A549 (cell line): ENCODE data around the gene RCHY1. TPM values are rescaled to one million over a fixed set of nuclear protein-coding genes. Genes with fewer than 3 reads are reported as not detected.
A peak's percentile ranks its signal among the peaks of the same experiment; 100 is the strongest.
"Not testable (repeated sequence)": the region's sequence is repeated elsewhere in the genome, so short reads cannot be mapped to it uniquely, and the experiment has no call there.

Experiments used
- ATAC-seq, 2 experiments: fragments of 200-7000 bp in 1 of 2; fragments of >200 bp in 1 of 2; cut with Nextera tagmentation in 1 of 2; cut with Tn5 transposase in 1 of 2; 3 replicates each; pipeline versions ENCODE4 v1.8.0 to v1.9.1; 2018 to 2020; ENCODE audit warnings: mild to moderate bottlenecking in 1 of 2, moderate library complexity in 1 of 2
- CTCF ChIA-PET: fragments of 300-600 bp; sonication (Branson Sonifier 250); formaldehyde crosslinking; extraction: SDS; loops from one replicate; lab custom pipeline; 2021; ENCODE audit warnings: antibody characterized with exemption, inconsistent platforms; lab: Yijun Ruan, JAX
- POLR2A ChIA-PET: fragments of 350-600 bp; formaldehyde crosslinking; extraction: SDS; loops from one replicate; lab custom pipeline; 2021; ENCODE audit warnings: antibody characterized with exemption, inconsistent platforms; lab: Yijun Ruan, JAX
- DNase-seq, 2 experiments: peaks; one replicate each; pipeline versions ENCODE4 v3.0.0 to v3.0.0-alpha.2; 2011 to 2016; ENCODE audit warnings: low read depth in 1 of 2, low spot score in 1 of 2
- FAIRE-seq: peaks from 2 replicates; lab custom pipeline; 2011; peaks lifted over from hg19 to GRCh38; lab: Jason Lieb, UNC
- H3K27ac ChIP-seq, 2 experiments: fragments of >200 bp; sonication (Bioruptor Twin); formaldehyde crosslinking; 3 replicates each; pipeline ENCODE4 v1.5.1; 2016 to 2017
- H3K4me1 ChIP-seq: fragments of >200 bp; sonication (Bioruptor Twin); formaldehyde crosslinking; 3 replicates; pipeline ENCODE4 v1.6.1; 2016
- H3K4me2 ChIP-seq: fragments of >200 bp; sonication (Bioruptor Twin); formaldehyde crosslinking; 3 replicates; pipeline ENCODE4 v1.6.1; 2016
- H3K4me3 ChIP-seq: fragments of >200 bp; sonication (Bioruptor Twin); formaldehyde crosslinking; 3 replicates; pipeline ENCODE4 v1.5.1; 2016
- H3K9me3 ChIP-seq: fragments of >200 bp; sonication (Bioruptor Twin); formaldehyde crosslinking; 3 replicates; pipeline ENCODE4 v1.6.1; 2016
- BHLHE40 ChIP-seq: IDR thresholded peaks from 2 replicates; pipeline ENCODE4 v1.6.1; 2012; ENCODE audit warnings: low read depth, low read length, inconsistent platforms
- CBX2 ChIP-seq: fragments of 200-600 bp; sonication (generic); IDR thresholded peaks from 2 replicates; pipeline ENCODE4 v1.6.1; 2016; ENCODE audit warnings: low read depth, mild to moderate bottlenecking, borderline replicate concordance
- CBX8 ChIP-seq: fragments of 200-600 bp; sonication (generic); IDR thresholded peaks from 2 replicates; pipeline ENCODE4 v1.6.1; 2016
- CEBPB ChIP-seq, 2 experiments: fragments of >200 bp in 1 of 2; sonication (Bioruptor Twin) in 1 of 2; formaldehyde crosslinking in 1 of 2; IDR thresholded peaks; 2 replicates each; pipeline ENCODE4 v1.6.1; 2012 to 2016
- CHD4 ChIP-seq: fragments of 200-600 bp; sonication (generic); IDR thresholded peaks from 2 replicates; pipeline ENCODE4 v1.6.1; 2016; ENCODE audit warnings: antibody characterized with exemption, mild to moderate bottlenecking, borderline replicate concordance
- EHF ChIP-seq: fragments of 250-450 bp; sonication (Bioruptor Pico); IDR thresholded peaks from 2 replicates; pipeline ENCODE4 v1.5.0; 2020; ENCODE audit warnings: mild to moderate bottlenecking
- ELK1 ChIP-seq: fragments of 150-350 bp; IDR thresholded peaks from 2 replicates; pipeline ENCODE4 v1.6.1; 2014; ENCODE audit warnings: low read depth, mild to moderate bottlenecking, low read length
- EP300 ChIP-seq, 2 experiments: fragments of >200 bp; sonication (Bioruptor Twin); formaldehyde crosslinking; IDR thresholded peaks; 2 replicates in 1 of 2; 3 replicates in 1 of 2; pipeline ENCODE4 v1.6.1; 2016 to 2017
- ESRRA ChIP-seq: fragments of 150-350 bp; IDR thresholded peaks from 2 replicates; pipeline ENCODE4 v1.6.1; 2014; ENCODE audit warnings: mild to moderate bottlenecking, low read length, borderline replicate concordance
- GATA3 ChIP-seq: IDR thresholded peaks from 2 replicates; pipeline ENCODE4 v1.6.1; 2012; ENCODE audit warnings: borderline replicate concordance
- HDAC2 ChIP-seq: fragments of 200-600 bp; sonication (generic); IDR thresholded peaks from 2 replicates; pipeline ENCODE4 v1.6.1; 2016
- HEYL ChIP-seq: fragments of 250-450 bp; sonication (Bioruptor Pico); IDR thresholded peaks from 2 replicates; pipeline ENCODE4 v1.8.0; 2021; ENCODE audit warnings: mild to moderate bottlenecking, moderate library complexity
- HMGXB4 ChIP-seq: fragments of 250-450 bp; sonication (Bioruptor Pico); IDR thresholded peaks from 2 replicates; pipeline ENCODE4 v1.5.0; 2021; ENCODE audit warnings: mild to moderate bottlenecking, moderate library complexity, borderline replicate concordance
- HOXB13 ChIP-seq: fragments of 250-450 bp; sonication (Bioruptor Pico); IDR thresholded peaks from 2 replicates; pipeline ENCODE4 v1.5.0; 2020; ENCODE audit warnings: low read depth, mild to moderate bottlenecking, moderate library complexity
- HOXB5 ChIP-seq: fragments of 250-450 bp; sonication (Bioruptor Pico); IDR thresholded peaks from 2 replicates; pipeline ENCODE4 v1.5.0; 2020; ENCODE audit warnings: mild to moderate bottlenecking, moderate library complexity
- JUN ChIP-seq, 2 experiments: fragments of >200 bp; sonication (Bioruptor Twin); formaldehyde crosslinking; IDR thresholded peaks; 2 replicates in 1 of 2; 3 replicates in 1 of 2; pipeline ENCODE4 v1.6.1; 2016 to 2017
- KDM5A ChIP-seq: fragments of 200-600 bp; sonication (generic); IDR thresholded peaks from 2 replicates; pipeline ENCODE4 v1.6.1; 2016; ENCODE audit warnings: antibody characterized with exemption, mild to moderate bottlenecking
- MAZ ChIP-seq: fragments of 150-350 bp; IDR thresholded peaks from 2 replicates; pipeline ENCODE4 v1.6.1; 2014; ENCODE audit warnings: antibody characterized with exemption, low read depth, low read length, borderline replicate concordance
- MYC ChIP-seq: IDR thresholded peaks from 2 replicates; pipeline ENCODE4 v1.6.1; 2012; ENCODE audit warnings: mild to moderate bottlenecking, inconsistent platforms, low read length, improper control_type of control experiment, borderline replicate concordance
- NR3C1 ChIP-seq: fragments of >200 bp; sonication (Bioruptor Twin); formaldehyde crosslinking; IDR thresholded peaks from 3 replicates; pipeline ENCODE4 v1.6.1; 2017
- POLR2A ChIP-seq: IDR thresholded peaks from 2 replicates; pipeline ENCODE4 v1.6.1; 2012; ENCODE audit warnings: mild to moderate bottlenecking, low read length
- POLR2AphosphoS2 ChIP-seq: conservative IDR thresholded peaks from 2 replicates; pipeline ENCODE4 v1.6.1; 2012; ENCODE audit warnings: low read length, improper control_type of control experiment, inconsistent platforms
- RCOR1 ChIP-seq: fragments of 150-350 bp; IDR thresholded peaks from 2 replicates; pipeline ENCODE4 v1.6.1; 2014; ENCODE audit warnings: antibody characterized with exemption, low read length, low read depth
- SMC3 ChIP-seq: fragments of >200 bp; sonication (Bioruptor Twin); formaldehyde crosslinking; IDR thresholded peaks from 3 replicates; pipeline ENCODE4 v1.6.1; 2018; ENCODE audit warnings: inconsistent platforms
- TFCP2L1 ChIP-seq: fragments of 250-450 bp; sonication (Bioruptor Pico); IDR thresholded peaks from 2 replicates; pipeline ENCODE4 v1.5.0; 2021; ENCODE audit warnings: mild to moderate bottlenecking
- ZC3H11A ChIP-seq: fragments of 450-650 bp; IDR thresholded peaks from 2 replicates; pipeline ENCODE4 v1.6.1; 2014; ENCODE audit warnings: antibody characterized with exemption, mild to moderate bottlenecking
- ZFP36 ChIP-seq: fragments of 450-650 bp; IDR thresholded peaks from 2 replicates; pipeline ENCODE4 v1.6.1; 2014; ENCODE audit warnings: borderline replicate concordance; ENCODE audit not compliant: partially characterized antibody
- ZSCAN20 ChIP-seq: fragments of 250-450 bp; sonication (Bioruptor Pico); IDR thresholded peaks from 2 replicates; pipeline ENCODE4 v1.8.0; 2022; ENCODE audit warnings: mild to moderate bottlenecking, moderate library complexity
- WGBS: methylation state at CpG from one replicate; pipeline ENCODE4 v1.1.6; 2017; ENCODE audit errors: missing lambda C conversion rate; 5-methylcytosine and 5-hydroxymethylcytosine counted together
- polyA plus RNA-seq, 4 experiments: library from polyadenylated mRNA; depleted of rRNA in 3 of 4; stranded (reverse); fragments of >200 nt; fragmentation: RNase III in 1 of 4; extraction: RNeasy Plus Mini Kit Qiagen cat#74134 plus additional on column Dnase treatment in 1 of 4; gene quantifications; 2 replicates in 3 of 4; 3 replicates in 1 of 4; pipeline ENCODE4 v1.2.3, GENCODE V29; 2011 to 2017
- TF ChIP-seq, protein P1 (sequence below): fragments of 250-450 bp; sonication (Bioruptor Pico); IDR thresholded peaks from 2 replicates; pipeline ENCODE4 v1.5.0; 2020; ENCODE audit warnings: low read depth, mild to moderate bottlenecking, moderate library complexity

The RCHY1 gene
- polyA plus RNA-seq, 2 of the 4 experiments (the other 2 are of a cell fraction) = 19.1 to 27.4 TPM

- peaks cover 6% of the 10 kb centered on the region; the same call in 1 of the 3 replicates for H3K4me1 ChIP-seq
- 98% methylated on average over 5 of the region's 5 CpGs for WGBS
- no peak for DNase-seq
- ChIA-PET CTCF (no interaction called here), POLR2A (no interaction called here)
- no peak overlapping the region for H3K4me2 ChIP-seq
- FAIRE-seq = no peak
- H3K4me3 ChIP-seq = no peak overlapping the region
- ATAC-seq = no peak
- no peaks in the 10 kb centered on the region for H3K9me3 ChIP-seq
- TF ChIP-seq MAZ = no peak
- no peak for TF ChIP-seq ZC3H11A
- TF ChIP-seq NR3C1 = no peak
- TF ChIP-seq TFCP2L1 (CRISPR knock-in tag) = no peak
- TF ChIP-seq ESRRA = no peak
- no peak for TF ChIP-seq ZSCAN20 (CRISPR knock-in tag)
- no peak for TF ChIP-seq MYC
- no peak for TF ChIP-seq GATA3
- no peak for TF ChIP-seq RCOR1
- H3K27ac ChIP-seq = no peak overlapping the region
These were observed 31.3 kb upstream of the RCHY1 start for GRCh38 chr4:75545526-75545925.

DNA sequence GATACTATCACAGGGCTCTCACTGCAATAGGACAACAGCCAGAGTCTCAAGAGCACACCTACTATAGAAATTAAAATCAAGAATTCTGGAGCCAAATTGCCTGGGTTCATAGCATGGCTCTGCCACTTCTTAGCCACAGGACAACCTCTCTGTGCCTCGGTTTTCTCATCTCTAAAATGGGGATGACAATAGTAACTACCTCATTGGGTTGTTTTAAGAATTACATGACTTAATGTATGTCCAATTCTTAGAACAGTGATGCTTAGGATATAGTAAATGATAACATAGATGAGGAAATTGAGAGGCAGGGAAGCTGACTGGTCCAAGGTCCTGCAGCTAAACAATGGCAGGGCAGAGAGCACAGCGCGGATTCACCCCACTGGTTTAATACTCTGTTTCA is 30.7 kb upstream of the RCHY1 start:
- POLR2A ChIA-PET = no interaction called here
- no peak for FAIRE-seq
- 68% methylated on average over 3 of the region's 3 CpGs for whole genome bisulfite sequencing
- no peak overlapping the region for H3K27ac ChIP-seq
- H3K4me3 ChIP-seq = no peak overlapping the region
- no peak for DNase-seq
- TF ChIP-seq EHF (CRISPR knock-in tag) (no peak), HEYL (CRISPR knock-in tag) (no peak), JUN (IDR thresholded peaks at IDR 0.05) (no peak), HDAC2 (no peak), BHLHE40 (no peak), SMC3 (no peak), POLR2A (no peak), KDM5A (no peak), CBX8 (no peak), ELK1 (no peak), ZC3H11A (no peak), CEBPB (IDR thresholded peaks at IDR 0.05) (no peak), CBX2 (no peak), MYC (no peak), HOXB5 (CRISPR knock-in tag) (no peak), HOXB13 (CRISPR knock-in tag) (no peak)
- CTCF ChIA-PET = no interaction called here
- H3K9me3 ChIP-seq = no peaks in the 10 kb centered on the region
- no peak overlapping the region for H3K4me2 ChIP-seq
- ATAC-seq = no peak
- peaks cover 6% of the 10 kb centered on the region; the same call in 1 of the 3 replicates for H3K4me1 ChIP-seq

- whole genome bisulfite sequencing = 75% methylated on average over 8 of the region's 8 CpGs
- H3K4me2 ChIP-seq, ATAC-seq, FAIRE-seq, H3K4me1 ChIP-seq, H3K4me3 ChIP-seq, DNase-seq, H3K9me3 ChIP-seq, CTCF ChIA-PET, POLR2A ChIA-PET, H3K27ac ChIP-seq: not testable (repeated sequence)
- TF ChIP-seq CEBPB (IDR thresholded peaks at IDR 0.05) = peak in 1 of 2 experiments; percentile 70; a peak in 2 of 4 replicates
These were observed 30.0 kb upstream of the RCHY1 start for GRCh38 chr4:75544220-75544619.

- no peak overlapping the region for H3K4me2 ChIP-seq
- H3K4me1 ChIP-seq = peaks cover under 1% of the 10 kb centered on the region; the same call in 1 of the 3 replicates
- peak in 1 of 2 experiments; percentile 10 for DNase-seq
- CTCF ChIA-PET = no interaction called here
- POLR2A ChIA-PET = no interaction called here
- no peak overlapping the region for H3K4me3 ChIP-seq
- FAIRE-seq = no peak
- ATAC-seq = peak; percentile 55 to 63; a peak in 3 of 6 replicates
- no peaks in the 10 kb centered on the region for H3K9me3 ChIP-seq
- no peak overlapping the region for H3K27ac ChIP-seq
- TF ChIP-seq HMGXB4 (no peak), GATA3 (no peak), NR3C1 (no peak), EP300 (IDR thresholded peaks at IDR 0.05) (no peak), CBX8 (no peak), POLR2A (no peak), ESRRA (no peak), CHD4 (no peak), ZFP36 (no peak), MYC (no peak), POLR2AphosphoS2 (no peak)
- TF ChIP-seq, protein P1, sequence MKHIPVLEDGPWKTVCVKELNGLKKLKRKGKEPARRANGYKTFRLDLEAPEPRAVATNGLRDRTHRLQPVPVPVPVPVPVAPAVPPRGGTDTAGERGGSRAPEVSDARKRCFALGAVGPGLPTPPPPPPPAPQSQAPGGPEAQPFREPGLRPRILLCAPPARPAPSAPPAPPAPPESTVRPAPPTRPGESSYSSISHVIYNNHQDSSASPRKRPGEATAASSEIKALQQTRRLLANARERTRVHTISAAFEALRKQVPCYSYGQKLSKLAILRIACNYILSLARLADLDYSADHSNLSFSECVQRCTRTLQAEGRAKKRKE (CRISPR knock-in tag) = no peak
These were observed 28.6 kb upstream of the RCHY1 start for GRCh38 chr4:75542824-75543223.
